Subcutaneous abdominal adipose tissue (tissue), 5 donors: ENCODE measurements around the gene BCLAF1.
"Not testable (repeated sequence)": the region's sequence is repeated elsewhere in the genome, so short reads cannot be mapped to it uniquely, and the experiment has no call there.

Experiments
- H3K27ac ChIP-seq: one replicate; pipeline ENCODE4 v1.7.0; 2013; ENCODE audit warnings: low read depth, mild to moderate bottlenecking, inconsistent platforms, low read length, moderate library complexity
- H3K27me3 ChIP-seq, 5 donors: one replicate each; pipeline ENCODE4 v1.7.0; 2013; ENCODE audit warnings: low read length in 5 of 5, inconsistent platforms in 1 of 5; ENCODE audit not compliant: control insufficient read depth in 5 of 5, insufficient read depth in 4 of 5
- H3K36me3 ChIP-seq, 5 donors: one replicate each; pipeline ENCODE4 v1.7.0; 2013; ENCODE audit warnings: low read length in 5 of 5; ENCODE audit not compliant: control insufficient read depth in 5 of 5, insufficient read depth in 5 of 5
- H3K4me1 ChIP-seq, 5 donors: one replicate each; pipeline ENCODE4 v1.7.0; 2013; ENCODE audit warnings: low read length in 5 of 5, mild to moderate bottlenecking in 3 of 5, moderate library complexity in 1 of 5; ENCODE audit not compliant: control insufficient read depth in 5 of 5, insufficient read depth in 5 of 5
- H3K4me3 ChIP-seq, 5 donors: one replicate each; pipeline ENCODE4 v1.7.0; 2013; ENCODE audit warnings: low read length in 5 of 5, low read depth in 1 of 5
- H3K9ac ChIP-seq, 5 donors: one replicate each; pipeline ENCODE4 v1.7.0; 2013; ENCODE audit warnings: low read length in 5 of 5, mild to moderate bottlenecking in 4 of 5, moderate library complexity in 3 of 5
- H3K9me3 ChIP-seq, 5 donors: one replicate each; pipeline ENCODE4 v1.7.0; 2013; ENCODE audit warnings: low read length in 5 of 5; ENCODE audit not compliant: control insufficient read depth in 5 of 5
- donor health status: healthy.
- donor health status: healthy.
- donor health status: healthy.
- donor health status: healthy.
- donor health status: healthy.

Gene BCLAF1

DNA sequence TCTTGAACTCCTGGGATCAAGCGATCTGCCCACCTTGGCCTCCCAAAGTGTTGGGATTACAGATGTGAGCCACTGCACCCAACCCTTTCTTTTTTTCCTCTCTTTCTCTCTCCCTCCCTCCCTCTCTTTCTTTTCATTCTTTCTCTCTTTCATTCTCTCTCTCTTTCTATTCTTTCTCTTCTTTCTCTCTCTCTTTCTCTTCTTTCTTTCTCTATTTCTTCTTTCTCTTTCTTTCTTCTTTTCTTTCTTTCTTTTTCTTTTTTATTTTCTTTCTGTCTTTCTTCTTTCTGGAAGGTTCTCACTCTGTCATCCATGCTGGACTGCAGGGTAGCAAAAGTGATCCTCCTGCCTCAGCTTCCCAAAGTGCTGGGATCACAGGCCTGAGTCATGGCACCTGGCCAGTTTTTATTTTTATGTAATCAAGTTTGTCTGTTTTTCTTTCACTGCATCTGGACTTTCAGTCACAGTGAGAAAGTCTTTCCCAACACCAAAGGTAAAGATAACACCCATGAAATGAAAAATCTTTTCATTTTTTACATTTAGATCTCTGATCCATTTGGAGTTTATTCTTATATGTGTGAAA, 20.2 kb upstream of the BCLAF1 start:
- no peaks in the 10 kb centered on the region for H3K27me3 ChIP-seq
- H3K9ac ChIP-seq = no peak overlapping the region
- H3K36me3 ChIP-seq = no peaks in the 10 kb centered on the region
- no peaks in the 10 kb centered on the region for H3K9me3 ChIP-seq
- no peak overlapping the region for H3K27ac ChIP-seq
- H3K4me1 ChIP-seq = no peaks in the 10 kb centered on the region
- no peak overlapping the region for H3K4me3 ChIP-seq

DNA sequence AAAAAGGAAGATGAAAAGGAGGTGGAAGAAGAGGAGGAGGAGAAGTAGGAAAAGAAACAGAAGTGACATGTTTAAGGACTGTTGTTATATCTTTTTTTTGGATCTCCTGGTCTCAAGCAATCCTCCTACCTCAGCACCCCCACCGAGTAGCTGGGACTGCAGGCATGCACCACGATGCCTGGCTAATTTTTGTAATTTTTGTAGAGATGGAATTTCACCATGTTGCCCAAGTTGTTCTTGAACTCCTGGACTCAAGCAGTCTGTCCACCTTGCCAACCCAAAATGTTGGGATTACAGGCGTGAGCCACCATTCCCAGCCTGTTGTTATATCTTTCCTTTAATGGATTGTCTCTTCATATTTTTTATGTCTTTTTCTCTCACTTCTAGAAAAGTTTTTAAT, 19.5 kb upstream of the BCLAF1 start:
- H3K27ac ChIP-seq = no peak overlapping the region
- no peaks in the 10 kb centered on the region for H3K9me3 ChIP-seq
- no peaks in the 10 kb centered on the region for H3K36me3 ChIP-seq
- no peak overlapping the region for H3K4me3 ChIP-seq
- no peaks in the 10 kb centered on the region for H3K4me1 ChIP-seq
- no peak overlapping the region for H3K9ac ChIP-seq
- H3K27me3 ChIP-seq = no peaks in the 10 kb centered on the region

DNA sequence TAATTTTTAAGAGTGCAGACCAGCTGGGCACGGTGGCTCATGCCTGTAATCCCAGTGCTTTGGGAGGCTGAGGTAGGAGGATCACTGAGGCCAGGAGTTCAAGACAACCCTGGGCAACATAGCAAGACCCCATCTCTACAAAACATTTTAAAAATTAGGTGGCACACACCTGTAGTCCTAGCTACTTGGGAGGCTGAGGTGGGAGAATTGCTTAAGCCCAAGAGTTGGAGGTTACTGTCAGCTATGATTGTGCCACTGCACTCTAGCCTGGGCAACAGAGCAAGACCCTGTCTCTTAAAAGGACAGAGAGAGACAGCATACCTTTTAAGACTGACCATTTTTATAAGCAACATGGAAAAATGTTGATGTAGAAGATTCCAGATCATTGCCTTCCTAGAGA, 18.8 kb upstream of the BCLAF1 start:
- not testable (repeated sequence) for H3K9me3 ChIP-seq, H3K27me3 ChIP-seq, H3K4me3 ChIP-seq, H3K9ac ChIP-seq, H3K36me3 ChIP-seq, H3K4me1 ChIP-seq, H3K27ac ChIP-seq

DNA sequence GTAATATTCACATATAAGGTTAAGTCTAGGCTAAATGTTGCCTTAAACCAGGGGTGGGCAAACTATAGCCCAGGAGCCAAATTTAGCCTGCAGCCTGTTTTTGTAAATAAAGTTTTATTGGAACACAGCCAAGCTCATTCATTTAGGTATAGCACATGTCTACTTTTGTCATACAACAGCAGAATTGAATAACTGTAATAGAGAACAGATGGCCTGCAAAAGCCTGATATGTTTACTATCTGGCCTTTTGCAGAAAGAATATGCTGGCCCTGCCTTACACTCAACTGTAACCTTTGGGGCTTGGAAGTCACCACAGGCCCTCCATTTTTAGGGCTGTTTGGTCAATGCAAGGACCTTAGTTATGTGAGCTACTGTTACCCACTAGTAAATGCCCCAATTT, 17.7 kb upstream of the BCLAF1 start:
- no peaks in the 10 kb centered on the region for H3K4me1 ChIP-seq
- no peak overlapping the region for H3K27ac ChIP-seq
- H3K9ac ChIP-seq = no peak overlapping the region
- H3K36me3 ChIP-seq = no peaks in the 10 kb centered on the region
- no peak overlapping the region for H3K4me3 ChIP-seq
- H3K9me3 ChIP-seq = no peaks in the 10 kb centered on the region
- no peaks in the 10 kb centered on the region for H3K27me3 ChIP-seq

DNA sequence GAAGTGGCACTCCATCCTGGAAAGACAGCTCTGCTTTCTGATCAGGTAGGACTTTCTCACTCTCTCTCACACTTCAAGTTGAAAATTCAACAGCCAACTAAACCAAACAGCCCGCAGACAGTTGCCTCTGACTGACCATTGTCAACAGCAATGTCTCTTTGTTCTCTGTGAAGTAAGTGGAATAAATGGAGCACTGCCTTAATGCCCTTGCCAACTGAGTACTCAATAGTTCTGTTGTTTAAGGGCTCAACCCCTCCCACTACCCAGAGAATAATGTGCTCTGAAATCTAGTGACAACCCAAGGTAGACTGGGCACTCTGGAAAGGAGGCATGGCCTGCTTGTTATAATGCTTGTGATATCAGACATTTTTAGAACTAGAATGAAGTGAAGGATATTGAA, 16.8 kb upstream of the BCLAF1 start:
- no peaks in the 10 kb centered on the region for H3K4me1 ChIP-seq

DNA sequence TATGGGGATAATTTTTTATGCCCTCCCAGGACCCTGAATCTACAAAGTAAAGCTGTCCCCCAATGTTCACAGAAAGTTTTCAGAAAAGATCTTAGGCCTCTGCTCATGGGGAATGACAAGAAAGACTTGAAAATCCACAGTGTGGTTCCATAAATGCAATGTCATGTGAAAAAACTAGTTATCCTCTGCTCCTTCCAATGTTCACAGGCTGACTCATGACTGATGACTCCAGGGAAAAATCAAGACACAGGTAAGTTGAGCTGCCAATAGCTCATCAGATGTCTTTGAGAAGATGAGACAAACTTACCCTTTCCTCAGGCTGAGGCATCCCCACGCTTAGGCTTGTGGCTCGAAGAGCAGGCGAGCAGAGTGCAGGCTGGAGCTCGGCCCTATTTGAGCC, 14.8 kb upstream of the BCLAF1 start:
- Histone ChIP-seq H3K4me3 (no peak overlapping the region), H3K27ac (no peak overlapping the region), H3K27me3 (no peaks in the 10 kb centered on the region), H3K4me1 (no peaks in the 10 kb centered on the region), H3K9me3 (no peaks in the 10 kb centered on the region), H3K9ac (no peak overlapping the region), H3K36me3 (no peaks in the 10 kb centered on the region)

More for the DNA sequence above, 16.8 kb upstream of the BCLAF1 start:
- H3K36me3 ChIP-seq = no peaks in the 10 kb centered on the region
- no peak overlapping the region for H3K27ac ChIP-seq
- H3K9me3 ChIP-seq = no peaks in the 10 kb centered on the region
- no peak overlapping the region for H3K4me3 ChIP-seq
- H3K9ac ChIP-seq = no peak overlapping the region
- H3K27me3 ChIP-seq = no peaks in the 10 kb centered on the region

DNA sequence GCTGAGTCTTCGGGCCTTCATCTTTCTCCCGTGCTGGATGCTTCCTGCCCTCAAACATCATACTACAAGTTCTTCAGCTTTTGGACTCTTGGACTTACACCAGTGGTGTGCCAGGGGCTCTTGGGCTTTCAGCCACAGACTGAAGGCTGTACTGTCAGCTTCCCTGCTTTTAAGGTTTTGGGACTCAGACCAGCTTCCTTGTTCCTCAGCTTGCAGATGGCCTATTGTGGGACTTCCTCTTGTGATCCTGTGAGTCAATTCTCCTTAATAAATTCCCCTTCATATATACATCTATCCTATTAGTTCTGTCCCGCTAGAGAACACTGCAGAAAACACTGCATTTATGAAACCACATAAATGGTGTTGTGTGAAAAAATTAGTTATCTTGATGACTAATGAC, 13.9 kb upstream of the BCLAF1 start:
- H3K4me3 ChIP-seq = no peak overlapping the region
- H3K4me1 ChIP-seq = no peaks in the 10 kb centered on the region
- no peak overlapping the region for H3K27ac ChIP-seq
- H3K9me3 ChIP-seq = no peaks in the 10 kb centered on the region
- no peaks in the 10 kb centered on the region for H3K36me3 ChIP-seq
- no peaks in the 10 kb centered on the region for H3K27me3 ChIP-seq
- no peak overlapping the region for H3K9ac ChIP-seq

DNA sequence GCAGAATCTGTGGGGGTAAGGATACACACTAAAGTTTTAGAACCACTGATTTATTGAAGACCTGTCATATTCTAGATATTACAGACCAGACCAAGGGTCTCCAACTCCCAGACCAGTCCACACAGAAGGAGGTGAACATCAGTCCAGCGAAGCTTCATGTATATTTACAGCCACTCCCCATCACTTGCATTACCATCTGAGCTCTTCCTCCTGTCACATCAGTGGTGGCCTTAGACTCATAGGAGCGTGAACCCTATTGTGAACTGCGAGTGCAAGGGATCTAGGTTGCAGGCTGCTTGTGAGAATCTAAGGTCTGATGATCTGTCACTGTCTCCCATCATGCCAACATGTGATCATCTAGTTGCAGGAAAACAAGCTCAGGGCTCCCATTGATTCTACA, 5.0 kb upstream of the BCLAF1 start:
- Histone ChIP-seq H3K9me3 (no peaks in the 10 kb centered on the region), H3K4me3 (no peak overlapping the region), H3K4me1 (peaks cover 0 to 10% (median 8%) of the 10 kb centered on the region in 5 donors), H3K9ac (no peak overlapping the region), H3K27ac (no peak overlapping the region), H3K27me3 (no peaks in the 10 kb centered on the region), H3K36me3 (no peaks in the 10 kb centered on the region)

DNA sequence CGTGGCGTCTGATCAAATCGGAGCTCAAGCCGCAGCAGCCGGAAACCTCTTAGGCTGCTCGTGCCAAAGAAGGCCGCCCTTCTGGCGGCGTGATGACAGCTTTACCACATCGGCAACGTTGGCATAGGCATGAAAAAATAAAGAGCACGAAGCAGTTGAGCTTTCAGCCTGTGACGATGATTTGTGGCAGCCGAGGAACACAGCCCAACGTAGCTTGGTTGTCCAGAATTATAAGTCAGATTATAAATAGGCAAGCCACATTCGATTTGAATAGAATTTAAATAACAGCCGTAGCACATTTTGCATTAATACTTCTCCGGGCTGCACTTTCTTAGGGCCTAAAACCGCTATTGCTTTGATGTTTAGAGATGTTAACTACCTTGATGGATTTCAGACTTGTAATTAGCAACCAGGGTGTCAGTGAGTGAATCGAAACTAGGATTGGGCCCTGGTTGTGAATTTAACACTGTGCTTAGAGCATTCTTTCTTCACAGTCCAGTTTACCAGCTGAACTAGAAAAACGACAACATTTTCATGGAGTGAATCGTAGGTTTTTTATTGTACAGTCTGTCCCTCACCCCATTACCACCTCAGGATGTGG, 864 bp upstream of the BCLAF1 start:
- peaks cover 0 to 42% (median 29%) of the 10 kb centered on the region in 5 donors for H3K4me1 ChIP-seq
- H3K27ac ChIP-seq = peak overlapping the region; percentile 100
- H3K9ac ChIP-seq = peak overlapping the region; percentile 83 to 100 (median 99)
- no peaks in the 10 kb centered on the region for H3K9me3 ChIP-seq
- H3K27me3 ChIP-seq = no peaks in the 10 kb centered on the region
- peak overlapping the region; percentile 78 to 99 (median 90) for H3K4me3 ChIP-seq
- H3K36me3 ChIP-seq = no peaks in the 10 kb centered on the region

DNA sequence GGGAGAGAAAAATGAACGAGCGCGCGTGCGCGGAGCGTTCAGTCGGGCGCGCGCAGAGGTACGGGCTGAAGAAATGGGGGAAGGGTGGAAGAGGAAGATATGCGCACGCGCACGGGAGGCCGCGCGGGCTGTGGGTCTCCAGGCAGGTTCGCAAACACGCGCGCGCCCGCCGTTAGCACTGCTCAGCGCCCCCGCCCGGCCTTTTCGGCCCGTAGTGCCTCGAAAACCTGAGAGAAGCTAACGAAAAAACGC, 393 bp downstream of the BCLAF1 start:
- Histone ChIP-seq H3K4me3 (peak overlapping the region; percentile 91 to 99 (median 93)), H3K4me1 (peaks cover 2 to 52% (median 41%) of the 10 kb centered on the region in 5 donors), H3K36me3 (no peaks in the 10 kb centered on the region), H3K9me3 (no peaks in the 10 kb centered on the region), H3K27me3 (no peaks in the 10 kb centered on the region), H3K27ac (peak overlapping the region; percentile 100), H3K9ac (peak overlapping the region; percentile 93 to 100 (median 100))
